A673 (cell line): ENCODE results near the gene FITM1. TPM values are rescaled to one million over a fixed set of nuclear protein-coding genes. Genes with fewer than 3 reads are reported as not detected.
A peak's percentile ranks its signal among the peaks of the same experiment; 100 is the strongest.

Source experiments
- BruUV-seq: library from RNA; stranded (reverse); fragments of 400-500 nt; replicated peaks from 2 replicates; lab custom pipeline; 2021; lab: Mats Ljungman, UMichigan
- CTCF ChIA-PET: fragments of 300-600 bp; sonication (Branson Sonifier 250); formaldehyde crosslinking; loops from one replicate; lab custom pipeline; 2022; ENCODE audit warnings: antibody characterized with exemption; lab: Charles Lee
- POLR2A ChIA-PET: fragments of 300-600 bp; sonication (Branson Sonifier 250); formaldehyde crosslinking; loops from one replicate; lab custom pipeline; 2022; ENCODE audit warnings: antibody characterized with exemption; ENCODE audit not compliant: low non-redundant PET; lab: Charles Lee
- DNase-seq: peaks from one replicate; pipeline ENCODE4 v3.0.0-alpha.2; 2015; ENCODE audit warnings: low spot score
- H3K27ac ChIP-seq: fragments of 200-600 bp; sonication (generic); 2 replicates; pipeline ENCODE4 v1.5.1; 2016; ENCODE audit warnings: mixed run types, low read depth, mild to moderate bottlenecking, mixed read lengths, antibody characterized with exemption, low read length; ENCODE audit not compliant: poor library complexity, severe bottlenecking
- H3K27me3 ChIP-seq: fragments of 200-600 bp; sonication (generic); replicated peaks from 2 replicates; pipeline ENCODE4 v1.6.1; 2017; ENCODE audit warnings: mixed run types, low read depth, mild to moderate bottlenecking, mixed read lengths, antibody characterized with exemption, low read length; ENCODE audit not compliant: insufficient read depth, poor library complexity
- H3K36me3 ChIP-seq: fragments of 200-600 bp; sonication (generic); 2 replicates; pipeline ENCODE4 v1.6.1; 2016; ENCODE audit warnings: mixed run types, mild to moderate bottlenecking, mixed read lengths, antibody characterized with exemption, low read length; ENCODE audit not compliant: insufficient read depth, poor library complexity, severe bottlenecking
- H3K4me1 ChIP-seq: fragments of 200-600 bp; sonication (generic); 2 replicates; pipeline ENCODE4 v1.6.1; 2017; ENCODE audit warnings: mixed run types, mild to moderate bottlenecking, mixed read lengths, antibody characterized with exemption, low read length; ENCODE audit not compliant: insufficient read depth, poor library complexity, severe bottlenecking
- H3K4me3 ChIP-seq: fragments of 200-600 bp; sonication (generic); 2 replicates; pipeline ENCODE4 v1.5.1; 2016; ENCODE audit warnings: low read depth, mixed run types, mild to moderate bottlenecking, mixed read lengths, low read length; ENCODE audit not compliant: poor library complexity, severe bottlenecking
- H3K9me3 ChIP-seq: fragments of 200-600 bp; sonication (generic); 2 replicates; pipeline ENCODE4 v1.6.1; 2016; ENCODE audit warnings: mixed run types, low read depth, mild to moderate bottlenecking, mixed read lengths, antibody characterized with exemption, low read length; ENCODE audit not compliant: poor library complexity, severe bottlenecking
- EZH2 ChIP-seq: fragments of 200-600 bp; sonication (generic); IDR thresholded peaks from 2 replicates; pipeline ENCODE4 v1.6.1; 2017; ENCODE audit warnings: borderline replicate concordance, low read depth, mild to moderate bottlenecking, mixed read lengths, antibody characterized with exemption, low read length; ENCODE audit not compliant: poor library complexity, severe bottlenecking
- intact Hi-C: fragments of 100-400 bp; cut with micrococcal nuclease; formaldehyde crosslinking; loops from one replicate; pipeline ENCODE4 v1.10.0; 2022; ENCODE audit not compliant: unreplicated experiment
- total RNA-seq: library from RNA; stranded (reverse); gene quantifications from 2 replicates; pipeline ENCODE4 v1.2.3, GENCODE V29; 2021
- TF ChIP-seq, protein P1 (sequence below): fragments of 300-800, 200-600 bp; sonication (generic); conservative IDR thresholded peaks from 2 replicates; pipeline ENCODE4 v1.5.1; 2017; ENCODE audit warnings: low read depth, mild to moderate bottlenecking, antibody characterized with exemption, low read length, moderate library complexity, mixed read lengths

The FITM1 gene
- total RNA-seq, 1 experiment from 2014 or later: not detected

- H3K27ac ChIP-seq: peak overlapping the region; percentile 94
- H3K4me1 ChIP-seq: peaks cover 12% of the 10 kb centered on the region
- CTCF ChIA-PET: no interaction called here
These were observed 35.0 kb upstream of the FITM1 start for GRCh38 chr14:24095271-24096068.

GRCh38 chr14:24096545-24097181, 33.8 kb upstream of the FITM1 start:
- H3K27ac ChIP-seq: no peak overlapping the region
- no peak overlapping the region for H3K4me3 ChIP-seq
- intact Hi-C loops: no loop called here
- H3K27me3 ChIP-seq: no peaks in the 10 kb centered on the region
- H3K36me3 ChIP-seq: peaks cover 19% of the 10 kb centered on the region
- H3K9me3 ChIP-seq: no peaks in the 10 kb centered on the region
- TF ChIP-seq, protein P1, sequence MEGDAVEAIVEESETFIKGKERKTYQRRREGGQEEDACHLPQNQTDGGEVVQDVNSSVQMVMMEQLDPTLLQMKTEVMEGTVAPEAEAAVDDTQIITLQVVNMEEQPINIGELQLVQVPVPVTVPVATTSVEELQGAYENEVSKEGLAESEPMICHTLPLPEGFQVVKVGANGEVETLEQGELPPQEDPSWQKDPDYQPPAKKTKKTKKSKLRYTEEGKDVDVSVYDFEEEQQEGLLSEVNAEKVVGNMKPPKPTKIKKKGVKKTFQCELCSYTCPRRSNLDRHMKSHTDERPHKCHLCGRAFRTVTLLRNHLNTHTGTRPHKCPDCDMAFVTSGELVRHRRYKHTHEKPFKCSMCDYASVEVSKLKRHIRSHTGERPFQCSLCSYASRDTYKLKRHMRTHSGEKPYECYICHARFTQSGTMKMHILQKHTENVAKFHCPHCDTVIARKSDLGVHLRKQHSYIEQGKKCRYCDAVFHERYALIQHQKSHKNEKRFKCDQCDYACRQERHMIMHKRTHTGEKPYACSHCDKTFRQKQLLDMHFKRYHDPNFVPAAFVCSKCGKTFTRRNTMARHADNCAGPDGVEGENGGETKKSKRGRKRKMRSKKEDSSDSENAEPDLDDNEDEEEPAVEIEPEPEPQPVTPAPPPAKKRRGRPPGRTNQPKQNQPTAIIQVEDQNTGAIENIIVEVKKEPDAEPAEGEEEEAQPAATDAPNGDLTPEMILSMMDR: no peak
- no peak for TF ChIP-seq EZH2
- DNase-seq: no peak
- peaks cover 12% of the 10 kb centered on the region for H3K4me1 ChIP-seq
- CTCF ChIA-PET: interaction anchor here (0.9 kb wide), 1 partner anchor 38 kb away, joined by 4 read pairs; no protein-coding TSS in a partner anchor
- POLR2A ChIA-PET: no interaction called here
- no TSS peak for BruUV-seq

More at GRCh38 chr14:24095271-24096068, 35.0 kb upstream of the FITM1 start:
- DNase-seq: no peak
- intact Hi-C loops: no loop called here
- H3K4me3 ChIP-seq: peak overlapping the region; percentile 78
- peaks cover 14% of the 10 kb centered on the region for H3K36me3 ChIP-seq
- H3K27me3 ChIP-seq: no peaks in the 10 kb centered on the region
- POLR2A ChIA-PET: interaction anchor here (2.2 kb wide), 1 partner anchor 19 kb away, joined by 13 read pairs; the partner anchor contains the start of genes DCAF11 and NRL
- no TSS peak for BruUV-seq
- TF ChIP-seq, protein P1: no peak
- TF ChIP-seq EZH2: no peak
- no peaks in the 10 kb centered on the region for H3K9me3 ChIP-seq

- no peak overlapping the region for H3K4me3 ChIP-seq
- peaks cover 25% of the 10 kb centered on the region for H3K36me3 ChIP-seq
- BruUV-seq: no TSS peak
- H3K27me3 ChIP-seq: no peaks in the 10 kb centered on the region
- H3K9me3 ChIP-seq: no peaks in the 10 kb centered on the region
- no peak for TF ChIP-seq EZH2
- TF ChIP-seq, protein P1: no peak
- ChIA-PET CTCF (no interaction called here), POLR2A (no interaction called here)
- DNase-seq: no peak
- no peak overlapping the region for H3K27ac ChIP-seq
- intact Hi-C loops: no loop called here
- peaks cover 9% of the 10 kb centered on the region for H3K4me1 ChIP-seq
These were observed 32.1 kb upstream of the FITM1 start for GRCh38 chr14:24098229-24098926.
